IPS-18a (cell line): ENCODE data around the gene FOXS1.

Experiments
- H3K27ac ChIP-seq: one replicate; pipeline ENCODE4 v1.5.1; 2013; ENCODE audit warnings: low read length
- H3K27me3 ChIP-seq: one replicate; pipeline ENCODE4 v1.6.1; 2013; ENCODE audit warnings: mild to moderate bottlenecking, low read length; ENCODE audit not compliant: control insufficient read depth, insufficient read depth
- H3K36me3 ChIP-seq: one replicate; pipeline ENCODE4 v1.6.1; 2013; ENCODE audit warnings: low read depth, low read length; ENCODE audit not compliant: control insufficient read depth
- H3K4me1 ChIP-seq: one replicate; pipeline ENCODE4 v1.6.1; 2013; ENCODE audit warnings: low read depth, low read length; ENCODE audit not compliant: control insufficient read depth
- H3K4me3 ChIP-seq: one replicate; pipeline ENCODE4 v1.5.1; 2013; ENCODE audit warnings: low read length
- H3K9ac ChIP-seq: one replicate; pipeline ENCODE4 v1.6.1; 2013; ENCODE audit warnings: mild to moderate bottlenecking, low read length, moderate library complexity
- H3K9me3 ChIP-seq: one replicate; pipeline ENCODE4 v1.6.1; 2013; ENCODE audit warnings: low read depth, low read length; ENCODE audit not compliant: control insufficient read depth

Gene FOXS1

GRCh38 chr20:31859998-31860380 lies 14.6 kb upstream of the FOXS1 start:
- Histone ChIP-seq H3K9me3 (no peaks in the 10 kb centered on the region), H3K9ac (no peak overlapping the region), H3K4me1 (peaks cover 16% of the 10 kb centered on the region), H3K36me3 (no peaks in the 10 kb centered on the region), H3K27ac (no peak overlapping the region), H3K27me3 (peaks cover 18% of the 10 kb centered on the region), H3K4me3 (peak overlapping the region; percentile 79)

GRCh38 chr20:31859266-31859997 lies 14.0 kb upstream of the FOXS1 start:
- Histone ChIP-seq H3K4me3 (no peak overlapping the region), H3K27me3 (peaks cover 18% of the 10 kb centered on the region), H3K9ac (no peak overlapping the region), H3K4me1 (peaks cover 16% of the 10 kb centered on the region), H3K27ac (no peak overlapping the region), H3K9me3 (no peaks in the 10 kb centered on the region), H3K36me3 (no peaks in the 10 kb centered on the region)

GRCh38 chr20:31858760-31859083 lies 13.3 kb upstream of the FOXS1 start:
- H3K9ac ChIP-seq: no peak overlapping the region
- H3K9me3 ChIP-seq: no peaks in the 10 kb centered on the region
- peaks cover 16% of the 10 kb centered on the region for H3K4me1 ChIP-seq
- peaks cover 18% of the 10 kb centered on the region for H3K27me3 ChIP-seq
- no peaks in the 10 kb centered on the region for H3K36me3 ChIP-seq
- no peak overlapping the region for H3K4me3 ChIP-seq
- no peak overlapping the region for H3K27ac ChIP-seq

- Histone ChIP-seq H3K9me3 (no peaks in the 10 kb centered on the region), H3K27ac (no peak overlapping the region), H3K4me3 (no peak overlapping the region), H3K36me3 (no peaks in the 10 kb centered on the region), H3K4me1 (peaks cover 16% of the 10 kb centered on the region), H3K27me3 (peaks cover 18% of the 10 kb centered on the region), H3K9ac (no peak overlapping the region)
These were observed 12.7 kb upstream of the FOXS1 start for GRCh38 chr20:31857861-31858759.

- Histone ChIP-seq H3K27me3 (peaks cover 18% of the 10 kb centered on the region), H3K9me3 (no peaks in the 10 kb centered on the region), H3K27ac (no peak overlapping the region), H3K4me3 (no peak overlapping the region), H3K36me3 (no peaks in the 10 kb centered on the region), H3K4me1 (peaks cover 10% of the 10 kb centered on the region), H3K9ac (no peak overlapping the region)
These were observed 11.1 kb upstream of the FOXS1 start for GRCh38 chr20:31856516-31856915.

GRCh38 chr20:31853481-31853880 lies 8.1 kb upstream of the FOXS1 start:
- Histone ChIP-seq H3K27me3 (no peaks in the 10 kb centered on the region), H3K9me3 (no peaks in the 10 kb centered on the region), H3K4me1 (no peaks in the 10 kb centered on the region), H3K4me3 (no peak overlapping the region), H3K27ac (no peak overlapping the region), H3K9ac (no peak overlapping the region), H3K36me3 (no peaks in the 10 kb centered on the region)

- Histone ChIP-seq H3K27ac (no peak overlapping the region), H3K9ac (no peak overlapping the region), H3K9me3 (no peaks in the 10 kb centered on the region), H3K27me3 (no peaks in the 10 kb centered on the region), H3K4me1 (no peaks in the 10 kb centered on the region), H3K36me3 (no peaks in the 10 kb centered on the region), H3K4me3 (no peak overlapping the region)
These were observed 6.0 kb upstream of the FOXS1 start for GRCh38 chr20:31851240-31851955.

- Histone ChIP-seq H3K27ac (no peak overlapping the region), H3K36me3 (no peaks in the 10 kb centered on the region), H3K9ac (no peak overlapping the region), H3K27me3 (no peaks in the 10 kb centered on the region), H3K4me1 (no peaks in the 10 kb centered on the region), H3K9me3 (no peaks in the 10 kb centered on the region), H3K4me3 (no peak overlapping the region)
These were observed 4.0 kb upstream of the FOXS1 start for GRCh38 chr20:31849306-31849930.

GRCh38 chr20:31848088-31848999 lies 2.9 kb upstream of the FOXS1 start:
- Histone ChIP-seq H3K9ac (no peak overlapping the region), H3K27ac (no peak overlapping the region), H3K27me3 (no peaks in the 10 kb centered on the region), H3K4me3 (no peak overlapping the region), H3K4me1 (no peaks in the 10 kb centered on the region), H3K9me3 (no peaks in the 10 kb centered on the region), H3K36me3 (no peaks in the 10 kb centered on the region)

- H3K4me3 ChIP-seq: no peak overlapping the region
- H3K9ac ChIP-seq: no peak overlapping the region
- H3K36me3 ChIP-seq: no peaks in the 10 kb centered on the region
- H3K27ac ChIP-seq: no peak overlapping the region
- H3K9me3 ChIP-seq: no peaks in the 10 kb centered on the region
- H3K4me1 ChIP-seq: peaks cover 7% of the 10 kb centered on the region
- H3K27me3 ChIP-seq: no peaks in the 10 kb centered on the region
These were observed 1.4 kb upstream of the FOXS1 start for GRCh38 chr20:31846793-31847138.
